ENCODE results near the gene C8B.

The C8B gene

GRCh38 chr1:56934430-56935060 lies 31.3 kb downstream of the C8B start:
- TF ChIP-seq CTCF (IDR thresholded peaks at IDR 0.05; ENCODE audit: unreplicated experiment in 3 of 3): no peak

GRCh38 chr1:56933606-56934005 lies 32.2 kb downstream of the C8B start:
- Mint-ChIP-seq H3K9me3 (peaks cover 6% of the 10 kb centered on the region), H3K4me3 (no peak overlapping the region), H3K27me3 (ENCODE audit: low read depth) (peaks cover 49% of the 10 kb centered on the region), H3K36me3 (ENCODE audit: low read depth) (no peaks in the 10 kb centered on the region), H3K27ac (no peak overlapping the region), H3K4me1 (peaks cover 9% of the 10 kb centered on the region)
- no peak for TF ChIP-seq CTCF (IDR thresholded peaks at IDR 0.05; ENCODE audit: unreplicated experiment in 3 of 3)

More at GRCh38 chr1:56934430-56935060, 31.3 kb downstream of the C8B start:
- Mint-ChIP-seq H3K4me3 (no peak overlapping the region), H3K4me1 (peaks cover 9% of the 10 kb centered on the region), H3K36me3 (ENCODE audit: low read depth) (no peaks in the 10 kb centered on the region), H3K27me3 (ENCODE audit: low read depth) (peaks cover 50% of the 10 kb centered on the region), H3K9me3 (peaks cover 3% of the 10 kb centered on the region), H3K27ac (no peak overlapping the region)

DNA sequence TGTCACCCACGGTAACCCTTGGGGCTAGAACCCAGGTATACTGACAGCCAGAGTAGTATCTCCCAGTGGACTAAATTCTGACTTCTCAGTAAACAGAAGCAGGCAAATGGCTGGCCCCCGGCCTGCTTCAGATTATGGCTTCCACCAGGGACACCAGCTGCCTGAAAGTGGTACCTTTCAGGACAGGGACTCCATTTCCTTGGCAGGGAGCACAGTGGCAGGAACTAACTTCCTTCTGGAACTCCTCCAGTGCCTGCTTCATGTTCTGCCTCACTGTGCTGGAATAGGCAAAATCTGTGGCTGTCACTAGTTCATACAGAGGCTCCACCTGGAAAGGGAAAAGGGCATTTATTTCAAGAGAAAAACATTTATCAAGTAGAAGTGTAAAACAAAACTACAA lies 32.7 kb downstream of the C8B start:
- peaks cover 9% of the 10 kb centered on the region for H3K9me3 Mint-ChIP-seq
- H3K36me3 Mint-ChIP-seq (ENCODE audit: low read depth): no peaks in the 10 kb centered on the region
- H3K4me1 Mint-ChIP-seq: peaks cover 9% of the 10 kb centered on the region
- peaks cover 46% of the 10 kb centered on the region for H3K27me3 Mint-ChIP-seq (ENCODE audit: low read depth)
- TF ChIP-seq CTCF (IDR thresholded peaks at IDR 0.05; ENCODE audit: unreplicated experiment in 3 of 3): no peak
- H3K4me3 Mint-ChIP-seq: no peak overlapping the region
- no peak overlapping the region for H3K27ac Mint-ChIP-seq

- no peak overlapping the region for H3K27ac Mint-ChIP-seq
- H3K27me3 Mint-ChIP-seq (ENCODE audit: low read depth): peaks cover 50% of the 10 kb centered on the region
- TF ChIP-seq CTCF (IDR thresholded peaks at IDR 0.05; ENCODE audit: unreplicated experiment in 3 of 3): no peak
- no peak overlapping the region for H3K4me3 Mint-ChIP-seq
- H3K36me3 Mint-ChIP-seq (ENCODE audit: low read depth): no peaks in the 10 kb centered on the region
- H3K9me3 Mint-ChIP-seq: peaks cover 11% of the 10 kb centered on the region
- peaks cover 9% of the 10 kb centered on the region for H3K4me1 Mint-ChIP-seq
These were observed 34.1 kb downstream of the C8B start for GRCh38 chr1:56931686-56932085.

- H3K4me3 Mint-ChIP-seq: no peak overlapping the region
- H3K4me1 Mint-ChIP-seq: peaks cover 9% of the 10 kb centered on the region
- peaks cover 51% of the 10 kb centered on the region for H3K27me3 Mint-ChIP-seq (ENCODE audit: low read depth)
- H3K9me3 Mint-ChIP-seq: peaks cover 11% of the 10 kb centered on the region
- H3K36me3 Mint-ChIP-seq (ENCODE audit: low read depth): no peaks in the 10 kb centered on the region
- TF ChIP-seq CTCF (IDR thresholded peaks at IDR 0.05; ENCODE audit: unreplicated experiment in 3 of 3): no peak
- no peak overlapping the region for H3K27ac Mint-ChIP-seq
These were observed 34.6 kb downstream of the C8B start for GRCh38 chr1:56931211-56931610.

GRCh38 chr1:56929492-56929891 lies 36.3 kb downstream of the C8B start:
- no peak for TF ChIP-seq CTCF (IDR thresholded peaks at IDR 0.05; ENCODE audit: unreplicated experiment in 3 of 3)
- Mint-ChIP-seq H3K4me3 (no peak overlapping the region), H3K9me3 (peaks cover 11% of the 10 kb centered on the region), H3K27me3 (ENCODE audit: low read depth) (peaks cover 42% of the 10 kb centered on the region), H3K4me1 (peaks cover 9% of the 10 kb centered on the region), H3K27ac (no peak overlapping the region), H3K36me3 (ENCODE audit: low read depth) (no peaks in the 10 kb centered on the region)
